Astrocyte (in vitro differentiated cells and primary cell): ENCODE results near the gene SCRN3. TPM values are rescaled to one million over a fixed set of nuclear protein-coding genes. Genes with fewer than 3 reads are reported as not detected.

Source experiments
- DNase-seq: peaks from one replicate; pipeline ENCODE4 v3.0.0-alpha.2; 2010; ENCODE audit warnings: low read depth
- FAIRE-seq: peaks from 2 replicates; lab custom pipeline; 2011; peaks lifted over from hg19 to GRCh38; lab: Jason Lieb, UNC
- H2AFZ ChIP-seq: 2 replicates; pipeline ENCODE4 v1.6.0; 2012; ENCODE audit warnings: low read depth, low read length, inconsistent platforms
- H3K27ac ChIP-seq: 2 replicates; pipeline ENCODE4 v1.5.1; 2011; ENCODE audit warnings: low read depth, low read length, inconsistent platforms
- H3K27me3 ChIP-seq: 2 replicates; pipeline ENCODE4 v1.6.0; 2011; ENCODE audit warnings: low read length, inconsistent platforms; ENCODE audit not compliant: insufficient read depth
- H3K36me3 ChIP-seq: 2 replicates; pipeline ENCODE4 v1.5.1; 2011; ENCODE audit warnings: low read length, inconsistent platforms; ENCODE audit not compliant: insufficient read depth
- H3K4me1 ChIP-seq: 2 replicates; pipeline ENCODE4 v1.5.1; 2011; ENCODE audit warnings: low read length, inconsistent platforms; ENCODE audit not compliant: insufficient read depth
- H3K4me2 ChIP-seq: 2 replicates; pipeline ENCODE4 v1.6.0; 2012; ENCODE audit warnings: low read length, inconsistent platforms
- H3K4me3 ChIP-seq: 2 replicates; pipeline ENCODE4 v1.5.1; 2011; ENCODE audit warnings: low read depth, mild to moderate bottlenecking, low read length, inconsistent platforms; ENCODE audit not compliant: insufficient read depth
- H3K79me2 ChIP-seq: 2 replicates; pipeline ENCODE4 v1.6.0; 2012; ENCODE audit warnings: mild to moderate bottlenecking, low read length, inconsistent platforms; ENCODE audit not compliant: insufficient read depth
- H3K9ac ChIP-seq: 2 replicates; pipeline ENCODE4 v1.6.0; 2012; ENCODE audit warnings: mild to moderate bottlenecking, low read length, inconsistent platforms
- H3K9me3 ChIP-seq: 2 replicates; pipeline ENCODE4 v1.5.1; 2012; ENCODE audit warnings: low read depth, mild to moderate bottlenecking, low read length, inconsistent platforms; ENCODE audit not compliant: insufficient read depth
- H4K20me1 ChIP-seq: 2 replicates; pipeline ENCODE4 v1.6.0; 2012; ENCODE audit warnings: low read length, inconsistent platforms; ENCODE audit not compliant: insufficient read depth
- H3K27ac Mint-ChIP-seq: one replicate; pipeline ENCODE4 v1.8.0; 2021; ENCODE audit warnings: mild to moderate bottlenecking, mixed read lengths; ENCODE audit not compliant: unreplicated experiment
- H3K27me3 Mint-ChIP-seq: one replicate; pipeline ENCODE4 v1.8.0; 2021; ENCODE audit warnings: low read depth, mixed read lengths; ENCODE audit not compliant: unreplicated experiment
- H3K36me3 Mint-ChIP-seq: one replicate; pipeline ENCODE4 v1.8.0; 2021; ENCODE audit warnings: low read depth, mixed read lengths; ENCODE audit not compliant: unreplicated experiment
- H3K4me1 Mint-ChIP-seq: one replicate; pipeline ENCODE4 v1.8.0; 2021; ENCODE audit warnings: low read depth, mixed read lengths; ENCODE audit not compliant: unreplicated experiment
- H3K4me3 Mint-ChIP-seq: one replicate; pipeline ENCODE4 v1.8.0; 2021; ENCODE audit warnings: mild to moderate bottlenecking, moderate library complexity, mixed read lengths; ENCODE audit not compliant: unreplicated experiment
- H3K9me3 Mint-ChIP-seq: one replicate; pipeline ENCODE4 v1.8.0; 2021; ENCODE audit warnings: mild to moderate bottlenecking, mixed read lengths; ENCODE audit not compliant: unreplicated experiment
- EZH2 ChIP-seq: IDR thresholded peaks from 2 replicates; pipeline ENCODE4 v1.6.1; 2012; ENCODE audit warnings: mild to moderate bottlenecking, low read length, inconsistent platforms; ENCODE audit not compliant: insufficient read depth
- total RNA-seq: library from RNA; stranded (reverse); gene quantifications from 2 replicates; pipeline ENCODE4 v1.2.1, GENCODE V29; 2021
- TF ChIP-seq, protein P1 (sequence below): IDR thresholded peaks from 2 replicates; pipeline ENCODE4 v1.5.1; 2011; ENCODE audit warnings: low read depth, mild to moderate bottlenecking, inconsistent platforms, low read length, moderate library complexity; ENCODE audit not compliant: insufficient read depth

Gene SCRN3
- total RNA-seq, 1 donor from 2014 or later, result 20.1 TPM

DNA sequence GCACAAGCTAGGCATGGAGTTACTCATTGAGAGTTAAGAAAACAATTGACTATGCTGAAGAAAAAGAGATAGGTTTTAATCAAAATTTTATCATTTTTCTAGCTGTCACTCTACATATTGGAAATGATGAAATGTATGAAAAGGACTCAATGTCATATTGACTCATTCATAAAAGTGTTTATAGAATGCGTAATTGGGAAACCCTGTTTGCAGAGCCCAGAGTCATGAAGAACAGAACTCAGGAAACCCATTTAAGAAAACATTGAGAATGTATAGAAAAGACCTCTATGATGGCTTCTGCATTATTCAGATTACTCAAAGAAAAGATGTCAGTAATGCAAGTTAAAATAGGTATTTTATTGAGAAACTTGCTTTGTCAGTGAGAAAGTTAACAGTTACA lies 36.4 kb downstream of the SCRN3 start:
- H3K79me2 ChIP-seq, result no peaks in the 10 kb centered on the region
- H3K4me3 ChIP-seq, result no peak overlapping the region
- Mint-ChIP-seq H3K9me3 (no peaks in the 10 kb centered on the region), H3K27me3 (no peaks in the 10 kb centered on the region), H3K36me3 (peaks cover 4% of the 10 kb centered on the region), H3K27ac (no peak overlapping the region), H3K4me3 (no peak overlapping the region), H3K4me1 (peaks cover 5% of the 10 kb centered on the region)
- H3K4me1 ChIP-seq, result no peaks in the 10 kb centered on the region
- no peaks in the 10 kb centered on the region for H3K9me3 ChIP-seq
- H3K27ac ChIP-seq, result no peak overlapping the region
- no peak overlapping the region for H3K4me2 ChIP-seq
- H3K9ac ChIP-seq, result no peak overlapping the region
- TF ChIP-seq EZH2, result no peak
- TF ChIP-seq, protein P1, sequence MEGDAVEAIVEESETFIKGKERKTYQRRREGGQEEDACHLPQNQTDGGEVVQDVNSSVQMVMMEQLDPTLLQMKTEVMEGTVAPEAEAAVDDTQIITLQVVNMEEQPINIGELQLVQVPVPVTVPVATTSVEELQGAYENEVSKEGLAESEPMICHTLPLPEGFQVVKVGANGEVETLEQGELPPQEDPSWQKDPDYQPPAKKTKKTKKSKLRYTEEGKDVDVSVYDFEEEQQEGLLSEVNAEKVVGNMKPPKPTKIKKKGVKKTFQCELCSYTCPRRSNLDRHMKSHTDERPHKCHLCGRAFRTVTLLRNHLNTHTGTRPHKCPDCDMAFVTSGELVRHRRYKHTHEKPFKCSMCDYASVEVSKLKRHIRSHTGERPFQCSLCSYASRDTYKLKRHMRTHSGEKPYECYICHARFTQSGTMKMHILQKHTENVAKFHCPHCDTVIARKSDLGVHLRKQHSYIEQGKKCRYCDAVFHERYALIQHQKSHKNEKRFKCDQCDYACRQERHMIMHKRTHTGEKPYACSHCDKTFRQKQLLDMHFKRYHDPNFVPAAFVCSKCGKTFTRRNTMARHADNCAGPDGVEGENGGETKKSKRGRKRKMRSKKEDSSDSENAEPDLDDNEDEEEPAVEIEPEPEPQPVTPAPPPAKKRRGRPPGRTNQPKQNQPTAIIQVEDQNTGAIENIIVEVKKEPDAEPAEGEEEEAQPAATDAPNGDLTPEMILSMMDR, result no peak
- no peaks in the 10 kb centered on the region for H3K36me3 ChIP-seq
- no peaks in the 10 kb centered on the region for H3K27me3 ChIP-seq
- H2AFZ ChIP-seq, result no peak overlapping the region
- DNase-seq (no peak), FAIRE-seq (no peak)
- no peaks in the 10 kb centered on the region for H4K20me1 ChIP-seq

DNA sequence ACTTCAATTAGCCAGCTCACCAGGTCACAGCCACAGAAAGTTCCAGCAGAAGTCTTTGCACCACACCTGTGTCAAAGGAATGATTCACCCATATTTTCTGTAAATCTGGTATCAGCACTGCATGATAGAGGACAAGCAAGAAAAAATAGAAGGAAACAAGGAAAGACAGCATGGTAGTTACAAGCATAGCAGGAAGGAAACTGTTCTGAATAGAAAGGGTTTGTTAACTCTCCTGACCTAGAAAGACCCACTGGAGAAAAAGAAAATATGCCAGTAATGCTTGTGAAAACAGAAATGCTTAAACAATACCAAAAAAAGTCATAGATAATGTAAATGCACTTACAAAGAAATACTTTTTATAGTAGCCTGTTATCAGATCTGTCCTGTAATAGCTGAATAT lies 40.8 kb downstream of the SCRN3 start:
- FAIRE-seq, result no peak
- Histone ChIP-seq H3K36me3 (no peaks in the 10 kb centered on the region), H3K4me1 (no peaks in the 10 kb centered on the region), H3K79me2 (no peaks in the 10 kb centered on the region), H4K20me1 (no peaks in the 10 kb centered on the region), H3K4me3 (no peak overlapping the region), H3K9ac (no peak overlapping the region), H2AFZ (no peak overlapping the region), H3K9me3 (no peaks in the 10 kb centered on the region), H3K27ac (no peak overlapping the region), H3K4me2 (peak overlapping the region; percentile 2), H3K27me3 (no peaks in the 10 kb centered on the region)
- no peak for TF ChIP-seq EZH2
- TF ChIP-seq, protein P1, result no peak
- H3K36me3 Mint-ChIP-seq, result peaks cover 8% of the 10 kb centered on the region
- H3K9me3 Mint-ChIP-seq, result no peaks in the 10 kb centered on the region
- DNase-seq, result peak; percentile 40
- H3K27me3 Mint-ChIP-seq, result no peaks in the 10 kb centered on the region
- no peak overlapping the region for H3K27ac Mint-ChIP-seq
- peaks cover 5% of the 10 kb centered on the region for H3K4me1 Mint-ChIP-seq
- H3K4me3 Mint-ChIP-seq, result no peak overlapping the region

DNA sequence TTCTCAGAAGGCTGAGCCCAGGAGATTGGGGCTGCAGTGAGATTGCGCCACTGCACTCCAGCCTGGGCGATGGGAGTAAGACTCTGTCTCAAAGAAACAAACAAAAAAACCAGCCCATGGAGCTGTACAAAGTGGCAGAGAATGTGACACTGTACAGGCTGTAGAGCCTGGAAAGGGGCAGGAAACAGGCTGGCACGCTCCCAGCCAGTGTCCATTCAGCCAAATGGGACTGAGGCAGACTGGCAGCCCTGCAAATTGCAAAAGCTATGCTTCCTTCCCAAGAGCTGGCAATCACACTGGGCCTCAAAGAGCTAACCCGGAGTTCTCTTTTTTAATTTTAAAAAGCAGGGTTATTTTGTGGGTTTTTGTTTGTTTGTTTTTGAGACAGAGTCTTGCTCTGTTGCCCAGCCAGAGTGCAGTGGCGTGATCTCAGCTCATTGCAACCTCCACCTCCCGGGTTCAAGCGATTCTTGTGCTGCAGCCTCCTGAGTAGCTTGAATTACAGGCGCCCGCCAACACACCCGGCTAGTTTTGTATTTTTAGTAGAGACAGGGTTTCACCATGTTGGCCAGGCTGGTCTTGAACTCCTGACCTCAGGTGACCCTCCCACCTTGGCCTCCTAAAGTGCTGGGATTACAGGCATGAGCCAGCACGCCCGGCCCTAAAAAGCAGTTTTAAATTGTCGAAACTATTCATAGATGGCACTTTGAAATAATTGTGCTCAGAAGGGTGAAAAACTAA lies 42.8 kb downstream of the SCRN3 start:
- H3K4me1 Mint-ChIP-seq, result peaks cover 9% of the 10 kb centered on the region

More for the DNA sequence above, 42.8 kb downstream of the SCRN3 start:
- H3K27ac ChIP-seq, result no peak overlapping the region
- no peak for TF ChIP-seq EZH2
- TF ChIP-seq, protein P1, result no peak
- no peak overlapping the region for H2AFZ ChIP-seq
- no peak for DNase-seq
- H4K20me1 ChIP-seq, result no peaks in the 10 kb centered on the region
- H3K4me2 ChIP-seq, result no peak overlapping the region
- Mint-ChIP-seq H3K36me3 (peaks cover 8% of the 10 kb centered on the region), H3K27ac (no peak overlapping the region), H3K27me3 (no peaks in the 10 kb centered on the region), H3K4me3 (no peak overlapping the region), H3K9me3 (no peaks in the 10 kb centered on the region)
- H3K36me3 ChIP-seq, result no peaks in the 10 kb centered on the region
- no peak overlapping the region for H3K9ac ChIP-seq
- no peak overlapping the region for H3K4me3 ChIP-seq
- no peak for FAIRE-seq
- no peaks in the 10 kb centered on the region for H3K9me3 ChIP-seq
- peaks cover 8% of the 10 kb centered on the region for H3K4me1 ChIP-seq
- H3K79me2 ChIP-seq, result no peaks in the 10 kb centered on the region
- H3K27me3 ChIP-seq, result no peaks in the 10 kb centered on the region
